Lower leg skin (tissue), 4 donors: ENCODE measurements around the gene SYVN1. TPM values are rescaled to one million over a fixed set of nuclear protein-coding genes. Genes with fewer than 3 reads are reported as not detected.
A peak's percentile ranks its signal among the peaks of the same experiment; 100 is the strongest.

Experiments
- DNase-seq, 2 donors: peaks; one replicate each; pipeline ENCODE4 v3.0.0-alpha.2; 2019; ENCODE audit warnings: low spot score in 2 of 2
- H3K4me3 ChIP-seq: fragments of 200-600 bp; sonication (generic); 2 replicates; pipeline ENCODE4 v1.5.1; 2017; ENCODE audit warnings: mild to moderate bottlenecking, low read depth; ENCODE audit not compliant: poor library complexity, severe bottlenecking
- CTCF ChIP-seq, 3 donors: fragments of 450-650 bp; IDR thresholded peaks; one replicate each; pipeline ENCODE4 v1.5.1; 2016; ENCODE audit warnings: antibody characterized with exemption in 3 of 3, mild to moderate bottlenecking in 3 of 3, moderate library complexity in 2 of 3
- POLR2A ChIP-seq, 2 donors: fragments of 450-650 bp; IDR thresholded peaks; one replicate each; pipeline ENCODE4 v1.6.1; 2016 to 2017; ENCODE audit warnings: antibody characterized with exemption in 2 of 2, mild to moderate bottlenecking in 1 of 2, moderate library complexity in 1 of 2
- WGBS, 2 donors: methylation state at CpG; one replicate each; pipeline ENCODE4 v1.1.5; 2018; 5-methylcytosine and 5-hydroxymethylcytosine counted together
- intact Hi-C: fragments of 100-400 bp; cut with DNase I; formaldehyde crosslinking; loops from one replicate; pipeline ENCODE4 v1.15.0; 2023; ENCODE audit warnings: low total_unique reads
- total RNA-seq, 4 donors: library from RNA; depleted of rRNA; stranded (reverse); fragments of >200 nt; gene quantifications; one replicate each; pipeline ENCODE4 v1.1.0, GENCODE V29; 2016

Gene SYVN1
- total RNA-seq, 4 donors from 2014 or later = 21.9 to 60.3 (median 47.8) TPM

DNA sequence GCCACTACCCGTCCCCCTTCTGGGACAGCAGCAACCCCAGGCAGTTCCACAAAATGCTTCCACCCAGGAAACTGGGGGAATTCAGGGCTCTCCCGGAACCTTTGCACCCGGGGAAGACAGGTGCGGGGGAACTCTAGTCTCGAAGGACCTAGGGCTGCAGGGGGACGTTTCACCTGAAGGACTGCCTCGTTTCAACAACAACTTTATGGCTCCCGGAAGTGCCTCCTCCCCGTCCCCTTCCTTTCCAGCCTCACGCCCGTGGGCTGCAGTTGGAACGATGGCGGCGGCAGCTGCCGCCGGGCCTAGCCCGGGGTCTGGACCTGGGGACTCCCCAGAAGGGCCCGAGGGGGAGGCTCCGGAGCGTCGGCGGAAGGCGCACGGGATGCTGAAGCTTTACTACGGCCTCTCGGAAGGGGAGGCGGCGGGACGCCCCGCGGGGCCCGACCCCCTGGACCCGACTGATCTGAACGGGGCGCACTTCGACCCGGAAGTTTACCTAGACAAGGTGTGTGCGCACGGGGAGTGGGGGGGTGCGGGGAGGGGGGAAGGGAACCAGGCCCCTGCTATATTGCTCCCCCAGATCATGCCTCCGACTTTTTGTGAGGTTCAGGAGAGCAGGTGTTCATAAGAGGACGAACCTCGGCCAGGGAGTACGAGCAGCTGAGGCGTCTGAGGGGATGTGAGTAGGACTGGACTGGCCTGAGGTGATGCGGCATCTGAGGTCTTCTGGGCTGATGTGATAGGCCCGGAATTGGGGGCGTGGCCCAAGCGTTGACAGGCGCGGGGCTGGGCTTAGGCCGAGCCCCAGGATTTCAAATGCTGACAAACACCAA lies 38.1 kb downstream of the SYVN1 start, which contains the start of gene VPS51:
VPS51 (plus strand) TSS at position 241 of the 833 bp plus-strand sequence; CDS start at position 278, 37 bp downstream.
- peak; percentile 86 to 97 for DNase-seq
- WGBS, 2 donors = 0 to 1% methylated on average over 44 to 49 of the region's 52 CpGs
- TF ChIP-seq POLR2A (IDR thresholded peaks at IDR 0.05) = no peak
- no peak for TF ChIP-seq CTCF (IDR thresholded peaks at IDR 0.05)
- intact Hi-C loops = no loop called here
- peak within 1 kb of the TSS; percentile 79 for H3K4me3 ChIP-seq

GRCh38 chr11:65095427-65095826 lies 38.9 kb downstream of the SYVN1 start:
- intact Hi-C loops = no loop called here
- no peak for TF ChIP-seq POLR2A (IDR thresholded peaks at IDR 0.05)
- TF ChIP-seq CTCF (IDR thresholded peaks at IDR 0.05) = no peak
- WGBS, 2 donors = 73 to 87% methylated on average over 22 of the region's 22 CpGs
- DNase-seq = no peak
- no peak overlapping the region for H3K4me3 ChIP-seq

- no peak for TF ChIP-seq POLR2A (IDR thresholded peaks at IDR 0.05)
- no peak for TF ChIP-seq CTCF (IDR thresholded peaks at IDR 0.05)
- H3K4me3 ChIP-seq = no peak overlapping the region
- WGBS, 2 donors = 90% methylated on average over 4 of the region's 4 CpGs
- intact Hi-C loops = no loop called here
- DNase-seq = no peak
Observed at GRCh38 chr11:65090628-65091027, 43.7 kb downstream of the SYVN1 start.

GRCh38 chr11:65089621-65090020 lies 44.7 kb downstream of the SYVN1 start:
- DNase-seq = no peak
- intact Hi-C loops = loop anchor here (10.0 kb wide), 1 partner anchor 75 kb away; the partner anchor contains the start of gene ARL2
- no peak overlapping the region for H3K4me3 ChIP-seq
- WGBS, 2 donors = 86 to 87% methylated on average over 4 of the region's 4 CpGs
- TF ChIP-seq CTCF (IDR thresholded peaks at IDR 0.05) = no peak
- no peak for TF ChIP-seq POLR2A (IDR thresholded peaks at IDR 0.05)

- no peak for TF ChIP-seq CTCF (IDR thresholded peaks at IDR 0.05)
- no peak for TF ChIP-seq POLR2A (IDR thresholded peaks at IDR 0.05)
- intact Hi-C loops = loop anchor here (10.0 kb wide), 1 partner anchor 73 kb away; the partner anchor contains the start of gene ARL2
- 92% methylated on average over 10 to 15 of the region's 15 CpGs for WGBS, 2 donors
- no peak overlapping the region for H3K4me3 ChIP-seq
- no peak for DNase-seq
Observed at GRCh38 chr11:65087827-65088226, 46.5 kb downstream of the SYVN1 start.
